ENCODE results near the gene SLC66A2. TPM values are rescaled to one million over a fixed set of nuclear protein-coding genes. Genes with fewer than 3 reads are reported as not detected.

SLC66A2 gene
- total RNA-seq, 1 experiment from 2014 or later = 22.8 TPM

DNA sequence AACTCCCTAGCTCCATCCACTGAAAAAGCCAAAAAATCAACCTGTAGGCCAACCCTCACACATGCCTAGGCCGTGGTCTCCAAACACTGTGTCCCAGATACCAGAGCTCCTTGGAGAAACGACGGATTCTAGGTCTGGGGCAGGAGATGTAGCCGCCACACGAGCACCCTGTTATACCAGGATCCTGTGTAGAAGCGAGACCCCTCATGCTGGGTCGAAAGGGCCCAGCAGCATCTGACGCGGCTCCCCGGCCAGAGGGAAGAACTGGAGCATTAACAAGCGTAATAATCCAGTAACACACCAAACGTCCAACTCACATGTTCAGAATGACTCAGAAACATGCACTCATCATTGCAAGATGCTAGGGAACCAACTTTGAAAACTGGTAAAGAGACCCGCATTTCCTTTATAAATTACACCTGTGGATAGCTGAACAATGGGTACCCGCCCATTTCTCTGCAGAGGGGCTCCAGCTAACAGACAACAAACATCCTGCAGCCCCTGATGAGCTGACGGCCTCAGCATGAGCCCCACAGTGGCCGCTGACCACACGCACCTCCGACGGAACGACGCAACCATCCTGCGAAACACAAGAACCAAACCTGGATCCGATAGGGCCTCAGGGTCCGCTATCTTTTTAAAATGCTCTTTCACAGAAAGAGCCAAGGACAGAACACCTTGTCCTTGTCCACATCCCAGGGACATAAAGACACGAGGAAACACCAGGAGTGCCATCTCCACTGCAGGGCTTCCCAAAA lies 14.2 kb downstream of the SLC66A2 start:
- no peak for DNase-seq (ENCODE audit: low spot score)

DNA sequence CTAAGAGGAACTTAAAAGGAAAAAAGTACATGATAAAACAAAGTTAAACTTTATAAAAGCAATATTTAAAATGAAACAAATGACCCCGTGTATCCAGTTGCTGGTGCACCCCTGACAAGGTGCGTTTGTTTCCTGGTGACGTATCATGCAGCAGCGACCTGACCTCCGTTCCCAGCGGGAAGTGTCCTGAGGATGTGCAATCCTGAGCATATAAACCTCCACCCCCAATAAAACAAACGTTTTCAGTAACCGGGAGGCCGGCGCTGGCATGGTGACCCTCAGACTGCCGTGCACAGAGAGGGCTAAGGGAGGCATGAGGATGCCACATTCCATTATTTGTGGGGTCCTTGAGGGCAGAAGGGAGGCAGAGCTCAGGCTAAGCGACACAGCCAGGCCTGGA lies 14.8 kb downstream of the SLC66A2 start:
- no peak for DNase-seq (ENCODE audit: low spot score)

GRCh38 chr18:79935925-79936324 lies 15.5 kb downstream of the SLC66A2 start:
- DNase-seq (ENCODE audit: low spot score) = no peak

DNA sequence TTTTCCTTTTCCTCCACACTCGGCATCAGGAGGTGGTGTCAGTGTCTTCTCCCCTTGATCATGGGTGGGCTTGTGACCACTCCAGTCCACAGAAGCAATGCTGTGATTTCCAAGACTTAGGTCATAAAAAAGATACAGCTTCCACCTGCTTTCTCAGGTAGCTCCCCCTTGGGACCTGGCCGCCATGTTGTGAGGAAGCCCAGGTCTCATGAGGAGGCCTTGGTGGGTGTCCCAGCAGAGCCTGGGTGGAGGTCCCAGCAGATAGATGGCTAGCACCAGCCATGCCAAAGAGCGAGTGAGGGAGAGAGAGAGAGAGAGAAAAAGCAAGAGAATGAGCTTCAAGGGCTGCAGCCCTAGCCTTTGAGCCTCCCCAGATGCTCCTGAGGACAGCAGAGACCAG lies 16.0 kb downstream of the SLC66A2 start:
- no peak for DNase-seq (ENCODE audit: low spot score)

GRCh38 chr18:79935098-79935480 lies 16.4 kb downstream of the SLC66A2 start:
- no peak for DNase-seq (ENCODE audit: low spot score)

DNA sequence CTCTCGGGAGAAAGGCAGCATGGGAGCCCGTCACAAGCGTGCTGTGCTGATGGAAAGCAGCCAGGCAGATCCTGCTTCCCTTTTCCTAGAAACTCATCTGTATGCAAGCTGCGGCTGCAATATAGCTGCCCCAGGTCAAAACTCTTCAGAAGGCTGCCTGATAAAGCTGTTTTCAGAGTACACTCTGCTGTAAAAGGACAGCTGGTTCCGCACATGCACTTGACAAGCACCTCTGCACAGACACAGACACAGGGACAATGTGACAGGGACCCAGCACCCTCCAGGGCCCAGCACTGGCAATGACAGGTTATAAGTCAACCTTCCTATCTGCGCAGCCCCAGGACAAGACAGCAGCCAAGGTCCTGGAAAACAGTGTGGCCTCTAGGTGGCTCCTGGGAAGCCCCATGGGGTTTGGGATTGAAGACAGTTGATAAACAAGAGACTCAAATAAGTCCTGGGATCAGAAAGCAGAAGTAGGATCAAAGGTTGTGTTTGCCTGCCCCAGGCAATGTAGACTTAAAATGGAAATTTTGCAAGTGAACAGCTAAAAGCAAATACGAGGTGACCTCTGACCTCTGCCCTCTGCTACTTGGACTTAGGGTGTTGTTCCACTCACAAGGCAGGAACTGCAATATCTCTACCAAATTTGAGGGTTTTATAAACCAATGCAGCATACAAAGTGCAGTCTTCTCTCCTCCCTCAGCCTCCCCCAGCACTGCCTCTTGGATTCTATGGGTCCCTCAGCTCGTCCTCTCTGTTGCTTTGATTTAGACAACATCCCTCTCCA lies 16.9 kb downstream of the SLC66A2 start:
- DNase-seq (ENCODE audit: low spot score) = no peak

DNA sequence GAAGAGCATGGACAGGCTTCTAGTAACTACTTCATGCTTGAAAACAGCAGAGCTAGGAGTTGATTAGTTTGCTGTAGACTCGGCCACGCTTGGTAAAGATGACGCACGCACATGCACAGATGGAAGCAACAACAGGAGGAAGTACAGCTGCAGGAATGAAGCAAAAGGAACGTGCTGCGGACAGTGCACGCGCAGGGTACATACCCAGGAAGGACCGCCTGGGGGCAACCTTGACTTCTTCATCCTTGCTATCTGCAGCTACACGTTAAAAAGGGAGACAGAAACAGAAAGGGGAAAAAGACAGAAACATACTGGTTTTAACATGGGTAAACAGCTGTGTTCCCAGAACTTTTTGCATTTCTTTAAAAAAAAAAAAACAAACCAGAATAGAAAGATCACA lies 17.7 kb downstream of the SLC66A2 start:
- DNase-seq (ENCODE audit: low spot score) = no peak

GRCh38 chr18:79932907-79933306 lies 18.5 kb downstream of the SLC66A2 start:
- DNase-seq (ENCODE audit: low spot score) = no peak

DNA sequence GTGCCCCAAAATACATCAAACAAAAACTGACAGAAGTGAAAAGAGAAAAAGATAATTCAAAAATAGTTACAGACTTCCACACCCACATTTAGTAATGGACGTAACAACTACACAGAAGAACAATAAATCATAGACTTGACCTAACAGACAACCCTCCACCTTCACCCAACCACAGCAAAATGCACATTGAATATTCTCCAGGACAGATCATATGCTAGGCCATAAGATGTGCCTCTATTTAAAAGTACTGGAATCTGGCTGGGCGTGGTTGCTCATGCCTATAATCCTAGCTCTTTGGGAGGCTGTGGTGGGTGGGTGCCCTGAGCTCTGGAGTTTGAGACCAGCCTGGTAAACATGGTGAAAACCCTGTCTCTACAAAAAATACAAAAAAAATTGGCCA lies 20.0 kb downstream of the SLC66A2 start:
- no peak for DNase-seq (ENCODE audit: low spot score)

DNA sequence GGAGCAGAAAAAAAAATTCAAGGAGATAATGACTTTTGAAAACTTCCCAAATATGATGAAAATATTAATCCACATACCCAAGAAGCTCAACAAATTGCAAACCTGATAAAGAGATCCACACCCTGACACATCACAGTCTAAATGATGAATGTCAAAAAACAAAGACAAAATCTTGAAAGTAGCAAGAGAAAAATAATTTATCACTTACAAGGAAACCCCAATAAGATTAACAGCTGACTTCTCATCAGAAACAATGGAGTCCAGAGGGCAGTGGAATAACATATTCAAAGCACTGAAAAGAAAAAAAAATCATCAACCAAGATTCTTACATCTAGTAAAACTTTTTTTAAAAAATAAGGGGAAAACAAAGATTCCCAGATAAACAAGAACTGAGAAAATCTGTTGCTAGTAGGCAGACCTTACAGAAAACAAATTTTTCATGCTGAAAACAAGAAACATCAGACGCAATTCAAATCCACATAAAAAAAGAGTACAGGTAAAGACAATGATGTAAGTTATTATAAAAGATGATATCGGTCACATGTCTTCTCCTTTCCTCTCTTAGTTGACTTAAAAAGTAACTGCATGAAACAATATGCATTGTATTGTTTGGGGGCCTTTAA lies 21.3 kb downstream of the SLC66A2 start:
- no peak for DNase-seq (ENCODE audit: low spot score)

- no peak for DNase-seq (ENCODE audit: low spot score)
Observed at GRCh38 chr18:79928563-79928960, 22.9 kb downstream of the SLC66A2 start.

GRCh38 chr18:79927607-79928562 lies 23.6 kb downstream of the SLC66A2 start:
- no peak for DNase-seq (ENCODE audit: low spot score)

DNA sequence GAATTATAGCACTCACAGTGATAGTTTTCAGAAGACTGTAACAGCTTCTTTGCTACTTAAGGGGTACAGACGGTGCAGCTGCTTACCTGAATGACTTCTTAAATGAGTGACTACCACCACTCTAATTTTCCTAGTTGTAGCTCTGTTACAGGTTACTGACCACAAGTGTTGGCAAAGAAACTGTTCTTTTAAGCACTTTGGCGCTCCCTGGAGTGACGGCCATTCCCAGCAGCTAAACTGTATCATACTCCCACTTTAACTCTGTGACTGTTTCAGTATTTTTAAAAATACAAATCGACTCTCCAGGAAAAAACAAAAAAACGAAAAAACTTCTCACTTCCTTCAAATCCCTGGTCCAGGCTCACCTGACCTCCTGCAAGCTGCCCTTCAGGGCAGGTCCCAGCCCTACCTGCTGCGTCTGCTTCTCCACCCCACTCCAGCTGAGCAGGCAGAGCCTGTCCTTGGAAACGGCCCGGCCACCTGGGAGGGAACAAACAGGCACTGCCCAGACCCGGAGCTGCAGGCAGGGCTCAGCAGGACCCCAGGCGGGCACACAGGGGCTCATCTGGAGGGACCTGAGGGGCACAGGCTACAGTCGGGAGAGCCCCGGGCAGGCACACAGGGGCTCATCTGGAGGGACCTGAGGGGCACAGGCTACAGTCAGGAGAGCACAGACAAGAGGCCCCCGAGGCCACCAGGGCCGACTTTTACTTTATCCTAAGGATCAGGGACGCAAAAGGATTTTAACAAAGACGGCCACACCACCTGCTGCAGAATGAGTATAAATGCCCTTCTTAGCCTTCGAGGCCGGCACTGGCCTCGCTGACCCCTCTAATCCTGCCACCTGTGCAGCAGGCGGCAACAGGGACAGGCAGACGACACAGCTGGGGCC lies 24.5 kb downstream of the SLC66A2 start:
- no peak for DNase-seq (ENCODE audit: low spot score)

DNA sequence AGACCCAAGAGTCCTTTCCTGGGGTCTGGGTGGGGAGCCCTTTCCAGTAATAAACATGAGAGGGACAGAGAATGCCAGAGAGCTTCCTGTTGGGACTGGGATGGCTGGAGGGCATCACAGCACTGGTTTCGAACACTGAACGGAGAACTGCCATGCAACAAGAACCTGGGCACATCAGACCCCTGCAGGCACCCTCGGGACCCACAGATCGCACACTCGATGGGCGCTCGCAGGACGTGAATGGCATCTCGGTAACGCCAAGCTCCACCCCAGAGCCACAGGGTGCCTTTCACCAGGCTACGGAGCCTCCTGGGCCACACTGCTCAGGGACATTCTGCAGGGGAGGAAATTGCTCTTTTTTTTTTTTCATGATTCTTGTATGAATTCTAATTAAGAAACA lies 25.1 kb downstream of the SLC66A2 start:
- no peak for DNase-seq (ENCODE audit: low spot score)

DNA sequence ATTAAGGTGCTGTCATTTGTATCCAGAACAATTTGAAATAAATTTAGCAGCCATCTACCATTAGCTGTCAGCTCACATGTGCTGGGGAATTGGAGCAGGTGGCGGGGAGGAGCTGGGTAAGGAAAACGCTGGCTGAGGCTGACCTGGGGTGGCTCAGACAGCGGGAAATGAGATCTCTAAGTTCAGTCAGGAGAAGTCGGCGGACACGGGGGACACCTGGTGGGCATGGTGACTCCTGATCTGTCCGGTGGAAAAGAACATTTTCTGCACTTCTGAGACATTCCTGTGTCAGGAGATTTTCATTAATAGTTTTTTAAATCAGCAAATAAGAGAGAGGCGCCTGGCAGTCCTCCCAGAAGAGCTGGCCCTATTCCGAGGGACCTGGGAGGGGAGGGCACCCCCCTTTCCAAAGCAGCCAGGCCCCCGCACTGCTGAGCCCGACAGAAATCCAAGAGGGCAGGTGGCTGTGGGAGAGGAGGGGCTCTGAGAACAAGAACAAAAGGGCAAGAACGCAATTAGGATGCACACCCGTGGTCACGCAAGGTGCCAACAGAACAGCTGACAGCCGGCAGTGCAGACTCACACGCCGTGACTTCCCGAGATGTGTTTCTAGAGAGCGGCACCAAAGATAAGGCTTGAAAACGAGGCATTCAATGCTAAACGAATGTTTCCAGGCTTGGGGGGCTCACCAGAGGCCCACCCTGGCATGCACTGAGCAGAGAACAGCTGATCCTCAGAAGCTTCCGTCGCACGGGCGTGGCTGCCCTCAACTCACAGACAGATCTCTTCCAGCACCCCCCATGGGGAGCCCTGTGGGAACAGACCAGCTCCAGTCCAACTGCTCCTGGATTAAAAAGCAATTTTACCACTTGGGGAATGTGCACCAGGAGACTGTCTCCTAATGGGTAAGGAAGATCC lies 26.4 kb downstream of the SLC66A2 start:
- DNase-seq (ENCODE audit: low spot score) = no peak

- no peak for DNase-seq (ENCODE audit: low spot score)
Observed at GRCh38 chr18:79923896-79924585, 27.4 kb downstream of the SLC66A2 start.

DNA sequence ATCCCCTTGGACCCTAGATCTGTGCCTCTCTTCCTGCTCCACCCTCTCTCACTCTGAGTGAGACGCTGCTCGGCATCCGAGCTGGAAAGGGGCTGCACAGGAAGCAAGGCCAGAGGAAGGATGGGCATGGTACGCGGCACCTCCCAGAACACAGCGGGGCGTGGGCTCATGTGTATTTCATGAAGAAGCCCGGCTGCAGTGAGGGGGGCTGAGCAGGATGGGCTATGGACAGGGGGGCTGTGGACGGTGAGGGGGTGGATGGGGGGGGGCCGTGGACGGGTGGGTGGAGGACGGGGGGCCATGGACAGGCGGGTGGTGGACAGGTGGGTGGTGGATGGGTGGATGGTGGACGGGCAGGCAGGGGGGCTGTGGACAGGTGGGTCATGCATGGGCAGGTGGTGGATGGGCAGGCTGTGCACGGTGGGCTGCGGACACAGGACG lies 28.5 kb downstream of the SLC66A2 start:
- no peak for DNase-seq (ENCODE audit: low spot score)

DNA sequence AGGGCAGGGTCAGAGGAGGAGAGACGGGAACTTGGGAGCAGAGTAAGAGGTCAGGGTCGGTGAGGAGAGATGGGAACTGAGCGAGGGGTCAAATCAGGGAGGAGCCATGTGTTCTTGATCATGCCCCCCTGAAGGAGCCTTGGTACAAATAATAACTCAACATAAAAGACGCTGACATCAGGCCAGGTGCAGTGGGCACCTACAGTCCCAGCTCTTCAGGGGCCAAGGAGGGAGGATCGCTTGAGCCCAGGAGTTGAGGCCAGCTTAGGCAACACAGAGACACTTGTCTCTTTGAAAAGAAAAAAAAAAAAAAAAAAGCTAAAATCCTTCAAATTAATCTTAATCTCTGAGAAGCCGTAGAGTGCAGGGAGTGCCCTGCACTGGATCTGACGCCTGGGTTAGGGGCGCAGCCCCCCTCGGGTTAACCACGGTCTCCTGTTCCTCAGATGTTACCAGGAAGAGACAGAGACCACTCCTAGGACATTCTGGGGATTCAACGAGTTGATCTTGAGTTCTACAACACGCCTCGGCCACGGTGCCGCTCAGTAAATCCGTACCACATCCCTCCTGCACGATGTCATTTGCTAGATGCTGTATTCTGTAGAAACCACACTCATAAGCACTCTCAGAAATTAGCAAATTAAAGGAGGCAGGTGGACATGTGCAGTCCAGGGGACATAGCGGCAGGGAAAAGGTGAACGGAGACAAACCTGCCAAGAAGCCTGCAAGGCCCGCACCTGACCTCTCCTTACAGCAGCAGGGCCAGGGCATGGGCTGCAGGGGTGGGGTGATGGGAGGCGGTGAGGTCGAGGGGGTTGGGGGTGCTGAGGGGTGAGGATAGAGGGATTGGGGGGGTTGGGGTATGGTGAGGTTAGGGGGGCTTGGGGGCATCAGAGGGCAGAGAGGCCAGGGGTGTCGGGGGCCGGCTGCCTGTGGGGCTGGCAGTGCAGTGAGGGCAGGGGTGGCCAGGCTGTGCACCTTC lies 29.2 kb downstream of the SLC66A2 start:
- DNase-seq (ENCODE audit: low spot score) = no peak
